ENCODE data around the gene DCLK1. TPM values are rescaled to one million over a fixed set of nuclear protein-coding genes. Genes with fewer than 3 reads are reported as not detected.

The DCLK1 gene
- total RNA-seq, 1 experiment from 2014 or later: 0.10 TPM

DNA sequence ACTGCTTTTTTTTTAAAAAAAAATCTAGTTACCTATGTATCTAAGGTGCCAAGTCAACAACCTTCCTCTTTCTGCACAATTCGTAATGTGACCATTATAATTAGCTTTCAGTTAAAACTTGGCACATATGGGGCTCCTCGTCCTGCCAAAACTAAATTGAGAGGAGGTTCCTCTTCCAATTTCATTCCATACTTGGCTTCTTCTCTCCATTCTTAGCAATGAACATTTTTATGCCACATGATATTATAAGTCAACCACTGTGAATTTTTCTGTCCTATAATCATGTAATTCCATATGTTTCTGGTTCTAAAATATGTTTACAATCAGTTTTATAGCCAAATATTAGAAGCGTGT lies 177.0 kb downstream of the DCLK1 start (continued):
- TF ChIP-seq, protein P1, sequence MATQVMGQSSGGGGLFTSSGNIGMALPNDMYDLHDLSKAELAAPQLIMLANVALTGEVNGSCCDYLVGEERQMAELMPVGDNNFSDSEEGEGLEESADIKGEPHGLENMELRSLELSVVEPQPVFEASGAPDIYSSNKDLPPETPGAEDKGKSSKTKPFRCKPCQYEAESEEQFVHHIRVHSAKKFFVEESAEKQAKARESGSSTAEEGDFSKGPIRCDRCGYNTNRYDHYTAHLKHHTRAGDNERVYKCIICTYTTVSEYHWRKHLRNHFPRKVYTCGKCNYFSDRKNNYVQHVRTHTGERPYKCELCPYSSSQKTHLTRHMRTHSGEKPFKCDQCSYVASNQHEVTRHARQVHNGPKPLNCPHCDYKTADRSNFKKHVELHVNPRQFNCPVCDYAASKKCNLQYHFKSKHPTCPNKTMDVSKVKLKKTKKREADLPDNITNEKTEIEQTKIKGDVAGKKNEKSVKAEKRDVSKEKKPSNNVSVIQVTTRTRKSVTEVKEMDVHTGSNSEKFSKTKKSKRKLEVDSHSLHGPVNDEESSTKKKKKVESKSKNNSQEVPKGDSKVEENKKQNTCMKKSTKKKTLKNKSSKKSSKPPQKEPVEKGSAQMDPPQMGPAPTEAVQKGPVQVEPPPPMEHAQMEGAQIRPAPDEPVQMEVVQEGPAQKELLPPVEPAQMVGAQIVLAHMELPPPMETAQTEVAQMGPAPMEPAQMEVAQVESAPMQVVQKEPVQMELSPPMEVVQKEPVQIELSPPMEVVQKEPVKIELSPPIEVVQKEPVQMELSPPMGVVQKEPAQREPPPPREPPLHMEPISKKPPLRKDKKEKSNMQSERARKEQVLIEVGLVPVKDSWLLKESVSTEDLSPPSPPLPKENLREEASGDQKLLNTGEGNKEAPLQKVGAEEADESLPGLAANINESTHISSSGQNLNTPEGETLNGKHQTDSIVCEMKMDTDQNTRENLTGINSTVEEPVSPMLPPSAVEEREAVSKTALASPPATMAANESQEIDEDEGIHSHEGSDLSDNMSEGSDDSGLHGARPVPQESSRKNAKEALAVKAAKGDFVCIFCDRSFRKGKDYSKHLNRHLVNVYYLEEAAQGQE (IDR thresholded peaks at IDR 0.05; ENCODE audit: low read depth): no peak
- TF ChIP-seq EZH2phosphoT487 (IDR thresholded peaks at IDR 0.05; ENCODE audit: borderline replicate concordance) (no peak), ELF1 (IDR thresholded peaks at IDR 0.05; ENCODE audit: borderline replicate concordance, low read depth) (no peak), FOSL1 (IDR thresholded peaks at IDR 0.05; ENCODE audit: low read depth) (no peak), SRF (IDR thresholded peaks at IDR 0.05; ENCODE audit: low read depth) (no peak), POLR2A (IDR thresholded peaks at IDR 0.05; ENCODE audit: borderline replicate concordance, extremely low read depth, insufficient read depth, insufficient read length) (no peak)
- TF ChIP-seq, protein P2, sequence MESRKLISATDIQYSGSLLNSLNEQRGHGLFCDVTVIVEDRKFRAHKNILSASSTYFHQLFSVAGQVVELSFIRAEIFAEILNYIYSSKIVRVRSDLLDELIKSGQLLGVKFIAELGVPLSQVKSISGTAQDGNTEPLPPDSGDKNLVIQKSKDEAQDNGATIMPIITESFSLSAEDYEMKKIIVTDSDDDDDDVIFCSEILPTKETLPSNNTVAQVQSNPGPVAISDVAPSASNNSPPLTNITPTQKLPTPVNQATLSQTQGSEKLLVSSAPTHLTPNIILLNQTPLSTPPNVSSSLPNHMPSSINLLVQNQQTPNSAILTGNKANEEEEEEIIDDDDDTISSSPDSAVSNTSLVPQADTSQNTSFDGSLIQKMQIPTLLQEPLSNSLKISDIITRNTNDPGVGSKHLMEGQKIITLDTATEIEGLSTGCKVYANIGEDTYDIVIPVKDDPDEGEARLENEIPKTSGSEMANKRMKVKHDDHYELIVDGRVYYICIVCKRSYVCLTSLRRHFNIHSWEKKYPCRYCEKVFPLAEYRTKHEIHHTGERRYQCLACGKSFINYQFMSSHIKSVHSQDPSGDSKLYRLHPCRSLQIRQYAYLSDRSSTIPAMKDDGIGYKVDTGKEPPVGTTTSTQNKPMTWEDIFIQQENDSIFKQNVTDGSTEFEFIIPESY (IDR thresholded peaks at IDR 0.05; ENCODE audit: extremely low read depth, insufficient replicate concordance, low read length): no peak

DNA sequence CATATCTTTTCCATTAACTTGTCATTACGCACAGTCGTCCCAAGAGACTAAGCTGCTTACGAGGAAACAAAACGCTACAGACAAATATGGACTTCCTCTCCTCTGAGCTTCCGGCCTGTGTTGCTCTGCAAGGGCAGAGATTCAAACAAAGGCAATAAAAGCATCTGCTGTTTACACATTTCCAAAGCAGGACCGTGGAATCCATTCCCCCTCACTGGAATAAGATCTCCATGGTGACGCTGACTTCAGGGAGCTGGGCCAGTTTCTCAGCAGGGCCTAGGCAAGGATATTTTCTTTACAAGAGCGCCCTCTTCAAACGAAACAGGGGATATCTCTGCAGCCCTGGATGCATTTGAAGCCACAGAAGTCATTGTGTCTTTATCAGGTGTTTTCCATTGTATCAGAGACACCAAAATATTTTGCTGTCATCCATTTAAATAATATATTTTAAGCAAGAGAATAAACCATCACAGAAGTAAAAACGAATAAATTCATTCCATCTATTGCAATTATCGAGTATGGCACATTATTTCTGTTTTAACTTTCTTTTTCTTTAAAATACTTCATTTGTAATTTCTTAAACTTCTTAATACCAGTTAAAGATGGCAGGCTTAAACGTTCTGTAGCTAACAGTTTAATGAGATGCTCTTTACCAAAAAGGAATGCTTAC lies 177.5 kb downstream of the DCLK1 start:
- Histone ChIP-seq H3K4me2 (ENCODE audit: low read length) (no peak overlapping the region), H3K9ac (ENCODE audit: low read length) (no peak overlapping the region), H3K27ac (ENCODE audit: low read depth, low read length) (no peak overlapping the region), H3K9me2 (ENCODE audit: insufficient read depth) (no peaks in the 10 kb centered on the region), H3K36me3 (ENCODE audit: control insufficient read depth in 1 of 2, insufficient read depth in 2 of 2, low read length in 2 of 2) (no peaks in the 10 kb centered on the region), H4K20me1 (ENCODE audit: insufficient read depth) (no peaks in the 10 kb centered on the region), H3K79me2 (ENCODE audit: insufficient read depth, low read length) (no peaks in the 10 kb centered on the region), H3K4me1 (ENCODE audit: control insufficient read depth in 1 of 2, insufficient read depth in 2 of 2, low read length in 2 of 2) (no peaks in the 10 kb centered on the region), H3K4me3 (replicated peaks in 1 of 2; ENCODE audit: low read depth in 1 of 2, low read length in 2 of 2) (no peak overlapping the region), H3K9me3 (ENCODE audit: control insufficient read depth in 1 of 2, insufficient read depth in 1 of 2, low read depth in 1 of 2, low read length in 2 of 2) (peaks cover 0 to 6% of the 10 kb centered on the region in 2 experiments; a peak in 1 of 4 replicates), H2AFZ (ENCODE audit: low read depth, low read length, poor library complexity, severe bottlenecking) (no peak overlapping the region), H3K27me3 (ENCODE audit: insufficient read depth, low read length) (no peaks in the 10 kb centered on the region)
- TF ChIP-seq, protein P3, sequence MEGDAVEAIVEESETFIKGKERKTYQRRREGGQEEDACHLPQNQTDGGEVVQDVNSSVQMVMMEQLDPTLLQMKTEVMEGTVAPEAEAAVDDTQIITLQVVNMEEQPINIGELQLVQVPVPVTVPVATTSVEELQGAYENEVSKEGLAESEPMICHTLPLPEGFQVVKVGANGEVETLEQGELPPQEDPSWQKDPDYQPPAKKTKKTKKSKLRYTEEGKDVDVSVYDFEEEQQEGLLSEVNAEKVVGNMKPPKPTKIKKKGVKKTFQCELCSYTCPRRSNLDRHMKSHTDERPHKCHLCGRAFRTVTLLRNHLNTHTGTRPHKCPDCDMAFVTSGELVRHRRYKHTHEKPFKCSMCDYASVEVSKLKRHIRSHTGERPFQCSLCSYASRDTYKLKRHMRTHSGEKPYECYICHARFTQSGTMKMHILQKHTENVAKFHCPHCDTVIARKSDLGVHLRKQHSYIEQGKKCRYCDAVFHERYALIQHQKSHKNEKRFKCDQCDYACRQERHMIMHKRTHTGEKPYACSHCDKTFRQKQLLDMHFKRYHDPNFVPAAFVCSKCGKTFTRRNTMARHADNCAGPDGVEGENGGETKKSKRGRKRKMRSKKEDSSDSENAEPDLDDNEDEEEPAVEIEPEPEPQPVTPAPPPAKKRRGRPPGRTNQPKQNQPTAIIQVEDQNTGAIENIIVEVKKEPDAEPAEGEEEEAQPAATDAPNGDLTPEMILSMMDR (IDR thresholded peaks at IDR 0.05 in 2 of 3, conservative IDR thresholded peaks at IDR 0.05 in 1 of 3; ENCODE audit: borderline replicate concordance in 1 of 3, insufficient read depth in 1 of 3, low read depth in 2 of 3, low read length in 2 of 3): peak; percentile 16 to 54 (median 40); a peak in 4 of 6 replicates
- TF ChIP-seq ELF1 (IDR thresholded peaks at IDR 0.05; ENCODE audit: borderline replicate concordance, low read depth) (no peak), RAD21 (IDR thresholded peaks at IDR 0.05; ENCODE audit: low read depth) (peak; percentile 50)
- TF ChIP-seq, protein P4, sequence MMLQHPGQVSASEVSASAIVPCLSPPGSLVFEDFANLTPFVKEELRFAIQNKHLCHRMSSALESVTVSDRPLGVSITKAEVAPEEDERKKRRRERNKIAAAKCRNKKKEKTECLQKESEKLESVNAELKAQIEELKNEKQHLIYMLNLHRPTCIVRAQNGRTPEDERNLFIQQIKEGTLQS (IDR thresholded peaks at IDR 0.05): no peak
- peak; percentile 80 for ATAC-seq
- DNase-seq (ENCODE audit: low read depth, low spot score): peak; percentile 13
- RAD21 ChIA-PET (ENCODE audit: low non-redundant PET in 1 of 2, low total read pairs in 2 of 2, uncharacterized antibody in 2 of 2, unreplicated experiment in 2 of 2): no interaction called here
- POLR2A ChIA-PET: no interaction called here
- BruUV-seq (replicated peaks): no TSS peak
- intact Hi-C loops (cut with micrococcal nuclease): loop anchor here (5.0 kb wide), 1 partner anchor 231 kb away; no protein-coding TSS in a partner anchor
- CTCF ChIA-PET: interaction anchor here (0.7 to 2.0 kb wide), 4 partner anchors 126 to 235 kb away, joined by 3 to 6 read pairs (median 4); no protein-coding TSS in a partner anchor
